Left lung (tissue), 10 donors: ENCODE data around the gene COA8. TPM values are rescaled to one million over a fixed set of nuclear protein-coding genes. Genes with fewer than 3 reads are reported as not detected.

Experiments
- ATAC-seq: fragments of 200-7000 bp; cut with Tn5 transposase; one replicate; pipeline ENCODE4 v1.9.1; 2020; ENCODE audit warnings: moderate library complexity
- DNase-seq, 4 donors: peaks; one replicate each; pipeline ENCODE4 v3.0.0-alpha.2; 2013 to 2020
- H3K27ac ChIP-seq, 2 donors: fragments of 200-600 bp; sonication (generic) in 1 of 2; one replicate each; pipeline versions ENCODE4 v1.5.0 to v1.8.0; 2020 to 2021
- H3K27me3 ChIP-seq, 2 donors: fragments of 200-600 bp; sonication (generic) in 1 of 2; one replicate each; pipeline versions ENCODE4 v1.5.0 to v1.8.0; 2020 to 2021
- H3K36me3 ChIP-seq, 2 donors: fragments of 200-600 bp; sonication (generic) in 1 of 2; one replicate each; pipeline versions ENCODE4 v1.5.0 to v1.8.0; 2020 to 2021
- H3K4me1 ChIP-seq, 2 donors: fragments of 200-600 bp; one replicate each; pipeline ENCODE4 v1.8.0; 2021
- H3K4me3 ChIP-seq, 2 donors: fragments of 200-600 bp; sonication (generic) in 1 of 2; one replicate each; pipeline versions ENCODE4 v1.5.0 to v1.8.0; 2020 to 2021; ENCODE audit warnings: mild to moderate bottlenecking in 1 of 2
- H3K9me3 ChIP-seq, 2 donors: fragments of 200-600 bp; sonication (generic) in 1 of 2; one replicate each; pipeline versions ENCODE4 v1.5.0 to v1.8.0; 2020 to 2021
- CTCF ChIP-seq, 2 donors: fragments of 200-600 bp; sonication (generic) in 1 of 2; IDR thresholded peaks; one replicate each; pipeline versions ENCODE4 v1.5.0 to v1.8.0; 2021; ENCODE audit warnings: antibody characterized with exemption in 2 of 2
- intact Hi-C, 2 donors: fragments of 100-400 bp; cut with DNase I; formaldehyde crosslinking; loops; one replicate each; pipeline versions ENCODE4 v1.11.2 to v1.14.2; 2022
- polyA plus RNA-seq, 6 donors: library from polyadenylated mRNA; unstranded; fragments of 120-200 nt; gene quantifications; one replicate each; pipeline ENCODE4 v1.2.1, GENCODE V29; 2013; ENCODE audit not compliant: insufficient read length in 6 of 6
- total RNA-seq, 2 donors: library from RNA; stranded (reverse); fragmentation: NEBNext Ultra II Directional; extraction: Animal tissue kit (Norgen Biotek cat#: 25700); gene quantifications; one replicate each; pipeline ENCODE4 v1.2.1, GENCODE V29; 2021
- donor health status: DM: no; HTN: yes; CAD: no.
- donor health status: DM: no; HTN: no; CAD: no.

The COA8 gene
- total and polyA plus RNA-seq, 8 donors: 33.2 to 41.7 (median 37.8) TPM

GRCh38 chr14:103526247-103526913, 36.4 kb upstream of the COA8 start:
- no peak for TF ChIP-seq CTCF (IDR thresholded peaks at IDR 0.05)
- peaks cover 8 to 34% of the 10 kb centered on the region in 2 donors for H3K27me3 ChIP-seq
- H3K9me3 ChIP-seq: no peaks in the 10 kb centered on the region
- intact Hi-C loops: no loop called here
- DNase-seq (no peak), ATAC-seq (no peak)
- no peak overlapping the region for H3K27ac ChIP-seq
- H3K4me3 ChIP-seq: no peak overlapping the region
- H3K36me3 ChIP-seq: peaks cover 0 to 11% of the 10 kb centered on the region in 2 donors
- peaks cover 19 to 67% of the 10 kb centered on the region in 2 donors for H3K4me1 ChIP-seq

GRCh38 chr14:103526914-103527248, 35.9 kb upstream of the COA8 start:
- Histone ChIP-seq H3K27ac (no peak overlapping the region), H3K4me3 (no peak overlapping the region), H3K9me3 (no peaks in the 10 kb centered on the region), H3K36me3 (peaks cover 0 to 12% of the 10 kb centered on the region in 2 donors), H3K27me3 (peaks cover 8 to 29% of the 10 kb centered on the region in 2 donors), H3K4me1 (peaks cover 19 to 65% of the 10 kb centered on the region in 2 donors)
- DNase-seq (no peak), ATAC-seq (no peak)
- TF ChIP-seq CTCF (IDR thresholded peaks at IDR 0.05): no peak
- intact Hi-C loops: no loop called here

GRCh38 chr14:103527408-103528145, 35.2 kb upstream of the COA8 start:
- no peak for TF ChIP-seq CTCF (IDR thresholded peaks at IDR 0.05)
- intact Hi-C loops: no loop called here
- H3K27me3 ChIP-seq: peaks cover 5 to 22% of the 10 kb centered on the region in 2 donors
- H3K27ac ChIP-seq: peak overlapping the region; percentile 86 to 89
- DNase-seq (no peak), ATAC-seq (peak; percentile 37)
- H3K4me3 ChIP-seq: peak overlapping the region in 1 of 2 donors; percentile 99
- H3K4me1 ChIP-seq: peaks cover 19 to 60% of the 10 kb centered on the region in 2 donors
- H3K9me3 ChIP-seq: no peaks in the 10 kb centered on the region
- H3K36me3 ChIP-seq: peaks cover 0 to 19% of the 10 kb centered on the region in 2 donors

- Histone ChIP-seq H3K9me3 (no peaks in the 10 kb centered on the region), H3K4me3 (peak overlapping the region; percentile 96 to 99), H3K36me3 (peaks cover 0 to 25% of the 10 kb centered on the region in 2 donors), H3K27me3 (peaks cover 0 to 16% of the 10 kb centered on the region in 2 donors), H3K4me1 (peaks cover 15 to 54% of the 10 kb centered on the region in 2 donors), H3K27ac (peak overlapping the region; percentile 86 to 89)
- TF ChIP-seq CTCF (IDR thresholded peaks at IDR 0.05): no peak
- intact Hi-C loops: no loop called here
- DNase-seq (peak in 1 of 4 donors; percentile 48), ATAC-seq (peak; percentile 70)
Observed at GRCh38 chr14:103528146-103528586, 34.6 kb upstream of the COA8 start.
